Fibroblast of lung (primary cell): ENCODE results near the gene GPR84.
A peak's percentile ranks its signal among the peaks of the same experiment; 100 is the strongest.

Source experiments
- CTCF ChIP-seq, 2 donors: IDR thresholded peaks in 1 of 2; conservative IDR thresholded peaks in 1 of 2; 1 replicate in 1 of 2; 2 replicates in 1 of 2; pipeline ENCODE4 v1.5.1; 2011 to 2012; ENCODE audit warnings: low read length in 2 of 2, control low read depth in 1 of 2, inconsistent platforms in 1 of 2, low read depth in 1 of 2, mild to moderate bottlenecking in 1 of 2
- EZH2 ChIP-seq: IDR thresholded peaks from 2 replicates; pipeline ENCODE4 v1.5.1; 2012; ENCODE audit warnings: low read length, control low read depth, mild to moderate bottlenecking; ENCODE audit errors: missing control alignments

- peak; percentile 76 to 83 for TF ChIP-seq CTCF (conservative IDR thresholded peaks at IDR 0.05 in 1 of 2, IDR thresholded peaks at IDR 0.05 in 1 of 2; ENCODE audit: low read depth in 1 of 2, low read length in 2 of 2)
- no peak for TF ChIP-seq EZH2
Observed at GRCh38 chr12:54370171-54370730, 6.0 kb upstream of the GPR84 start.
